GM06990 (cell line): ENCODE data around the gene NSUN5.

ENCODE experiments used
- DNase-seq: peaks from one replicate; pipeline ENCODE4 v3.0.0-alpha.2; 2011; ENCODE audit not compliant: insufficient read length; ENCODE audit errors: extremely low read depth
- H3K27me3 ChIP-seq: replicated peaks from 2 replicates; pipeline ENCODE4 v1.6.0; 2011; ENCODE audit warnings: low read length; ENCODE audit not compliant: control insufficient read depth, insufficient read depth
- H3K36me3 ChIP-seq: 2 replicates; pipeline ENCODE4 v1.5.1; 2011; ENCODE audit warnings: low read length; ENCODE audit not compliant: control insufficient read depth, insufficient read depth
- H3K4me3 ChIP-seq: replicated peaks from 2 replicates; pipeline ENCODE4 v1.5.1; 2011; ENCODE audit warnings: low read depth, mild to moderate bottlenecking, control low read depth, low read length
- CTCF ChIP-seq: IDR thresholded peaks from 2 replicates; pipeline ENCODE4 v1.5.1; 2011; ENCODE audit warnings: low read length, control low read depth, mild to moderate bottlenecking, inconsistent platforms; ENCODE audit not compliant: insufficient read depth, poor library complexity, severe bottlenecking

NSUN5 gene

GRCh38 chr7:73351447-73352167, 43.0 kb upstream of the NSUN5 start:
- Histone ChIP-seq H3K36me3 (no peaks in the 10 kb centered on the region), H3K4me3 (no peak overlapping the region), H3K27me3 (no peaks in the 10 kb centered on the region)
- no peak for DNase-seq
- no peak for TF ChIP-seq CTCF

- Histone ChIP-seq H3K36me3 (no peaks in the 10 kb centered on the region), H3K27me3 (no peaks in the 10 kb centered on the region), H3K4me3 (no peak overlapping the region)
- TF ChIP-seq CTCF: no peak
- no peak for DNase-seq
Observed at GRCh38 chr7:73350306-73351068, 41.9 kb upstream of the NSUN5 start.

GRCh38 chr7:73349763-73350162, 41.1 kb upstream of the NSUN5 start:
- TF ChIP-seq CTCF: no peak
- Histone ChIP-seq H3K36me3 (no peaks in the 10 kb centered on the region), H3K4me3 (no peak overlapping the region), H3K27me3 (no peaks in the 10 kb centered on the region)
- no peak for DNase-seq

- no peak for TF ChIP-seq CTCF
- Histone ChIP-seq H3K27me3 (no peaks in the 10 kb centered on the region), H3K36me3 (no peaks in the 10 kb centered on the region), H3K4me3 (no peak overlapping the region)
- no peak for DNase-seq
Observed at GRCh38 chr7:73345951-73346350, 37.3 kb upstream of the NSUN5 start.

GRCh38 chr7:73345538-73345937, 36.9 kb upstream of the NSUN5 start:
- no peak for TF ChIP-seq CTCF
- no peaks in the 10 kb centered on the region for H3K27me3 ChIP-seq
- H3K36me3 ChIP-seq: no peaks in the 10 kb centered on the region
- H3K4me3 ChIP-seq: no peak overlapping the region
- no peak for DNase-seq
